Mesothelial cell of epicardium (in vitro differentiated cells): ENCODE results near the gene CCDC63. TPM values are rescaled to one million over a fixed set of nuclear protein-coding genes. Genes with fewer than 3 reads are reported as not detected.
"Not testable (repeated sequence)": the region's sequence is repeated elsewhere in the genome, so short reads cannot be mapped to it uniquely, and the experiment has no call there.

Source experiments
- DNase-seq, 2 experiments: peaks; one replicate each; pipeline ENCODE4 v3.0.0; 2021; ENCODE audit warnings: low spot score in 2 of 2; ENCODE audit not compliant: unreplicated experiment in 2 of 2
- H3K27ac Mint-ChIP-seq: 2 replicates; pipeline ENCODE4 v1.8.0; 2021; ENCODE audit warnings: mixed read lengths
- H3K27me3 Mint-ChIP-seq: 2 replicates; pipeline ENCODE4 v1.8.0; 2021; ENCODE audit warnings: low read depth, mixed read lengths
- H3K36me3 Mint-ChIP-seq: 2 replicates; pipeline ENCODE4 v1.8.0; 2021; ENCODE audit warnings: mixed read lengths
- H3K4me1 Mint-ChIP-seq: 2 replicates; pipeline ENCODE4 v1.8.0; 2021; ENCODE audit warnings: mixed read lengths
- H3K4me3 Mint-ChIP-seq: 2 replicates; pipeline ENCODE4 v1.8.0; 2021; ENCODE audit warnings: mild to moderate bottlenecking, moderate library complexity, mixed read lengths
- H3K9me3 Mint-ChIP-seq: 2 replicates; pipeline ENCODE4 v1.8.0; 2021; ENCODE audit warnings: mixed read lengths
- CTCF ChIP-seq: fragments of 200-600 bp; sonication (generic); IDR thresholded peaks from one replicate; pipeline ENCODE4 v1.5.0; 2021; ENCODE audit warnings: antibody characterized with exemption; ENCODE audit not compliant: unreplicated experiment
- total RNA-seq: library from RNA; stranded (reverse); gene quantifications from 3 replicates; pipeline ENCODE4 v1.2.1, GENCODE V29; 2021

Gene CCDC63
- total RNA-seq, 1 donor from 2014 or later, result not detected

GRCh38 chr12:110941391-110941790 is 94.6 kb downstream of the CCDC63 start:
- peak in 1 of 2 experiments; percentile 27 for DNase-seq
- no peak for TF ChIP-seq CTCF
- peaks cover 17% of the 10 kb centered on the region for H3K9me3 Mint-ChIP-seq
- H3K27ac Mint-ChIP-seq, result no peak overlapping the region
- no peak overlapping the region for H3K4me3 Mint-ChIP-seq
- peaks cover 4% of the 10 kb centered on the region for H3K4me1 Mint-ChIP-seq
- H3K36me3 Mint-ChIP-seq, result no peaks in the 10 kb centered on the region
- peaks cover 19% of the 10 kb centered on the region for H3K27me3 Mint-ChIP-seq

GRCh38 chr12:110943373-110943772 is 96.6 kb downstream of the CCDC63 start:
- Mint-ChIP-seq H3K27ac (no peak overlapping the region), H3K4me1 (no peaks in the 10 kb centered on the region), H3K36me3 (no peaks in the 10 kb centered on the region), H3K9me3 (peaks cover 32% of the 10 kb centered on the region), H3K4me3 (no peak overlapping the region), H3K27me3 (peaks cover 8% of the 10 kb centered on the region)
- no peak for TF ChIP-seq CTCF
- no peak for DNase-seq

- Mint-ChIP-seq H3K9me3 (peaks cover 43% of the 10 kb centered on the region), H3K4me1 (no peaks in the 10 kb centered on the region), H3K36me3 (no peaks in the 10 kb centered on the region), H3K4me3 (no peak overlapping the region), H3K27ac (no peak overlapping the region), H3K27me3 (peaks cover 9% of the 10 kb centered on the region)
- TF ChIP-seq CTCF, result no peak
- no peak for DNase-seq
These were observed 101.3 kb downstream of the CCDC63 start for GRCh38 chr12:110948041-110948440.

GRCh38 chr12:110950466-110950865 is 103.7 kb downstream of the CCDC63 start:
- not testable (repeated sequence) for H3K27ac Mint-ChIP-seq, H3K36me3 Mint-ChIP-seq, H3K27me3 Mint-ChIP-seq, H3K4me3 Mint-ChIP-seq, DNase-seq, H3K4me1 Mint-ChIP-seq
- peaks cover 35% of the 10 kb centered on the region for H3K9me3 Mint-ChIP-seq

GRCh38 chr12:110950867-110951266 is 104.1 kb downstream of the CCDC63 start:
- not testable (repeated sequence) for H3K27me3 Mint-ChIP-seq, H3K27ac Mint-ChIP-seq, H3K4me3 Mint-ChIP-seq, DNase-seq, H3K36me3 Mint-ChIP-seq, H3K4me1 Mint-ChIP-seq
- peaks cover 31% of the 10 kb centered on the region for H3K9me3 Mint-ChIP-seq

Other genes with a start within 250 kb of the CCDC63 start
- gene TCTN1, start 232.9 kb upstream of the CCDC63 start, total RNA-seq, result 57.7 to 64.5 TPM (median 63.4 TPM) in 3 replicates
- gene HVCN1, start 157.9 kb upstream of the CCDC63 start, total RNA-seq, result 5.1 to 7.0 TPM (median 6.1 TPM) in 3 replicates
- gene PPP1CC, start 104.1 kb upstream of the CCDC63 start, total RNA-seq, result 147 to 156 TPM (median 150 TPM) in 3 replicates
- gene MYL2, start 73.6 kb downstream of the CCDC63 start, total RNA-seq, result not detected in 3 replicates
- gene CUX2, start 187.2 kb downstream of the CCDC63 start, total RNA-seq, result 26.9 to 31.3 TPM (median 28.3 TPM) in 3 replicates